ENCODE measurements around the gene CACNG6.

Gene CACNG6

GRCh38 chr19:53994811-53995210 is 3.4 kb downstream of the CACNG6 start:
- Histone ChIP-seq H3K9me3 (ENCODE audit: low read length) (no peaks in the 10 kb centered on the region), H2AFZ (ENCODE audit: low read depth, low read length) (no peak overlapping the region), H3K4me3 (ENCODE audit: low read length) (no peak overlapping the region), H3K4me1 (ENCODE audit: insufficient read depth, low read length) (peaks cover 15% of the 10 kb centered on the region), H3K36me3 (ENCODE audit: insufficient read depth, low read length) (no peaks in the 10 kb centered on the region), H3K27me3 (ENCODE audit: insufficient read depth, low read length) (no peaks in the 10 kb centered on the region)

- Histone ChIP-seq H3K27me3 (ENCODE audit: insufficient read depth, low read length) (no peaks in the 10 kb centered on the region), H3K9me3 (ENCODE audit: low read length) (no peaks in the 10 kb centered on the region), H3K4me1 (ENCODE audit: insufficient read depth, low read length) (peaks cover 10% of the 10 kb centered on the region), H3K4me3 (ENCODE audit: low read length) (no peak overlapping the region), H2AFZ (ENCODE audit: low read depth, low read length) (no peak overlapping the region), H3K36me3 (ENCODE audit: insufficient read depth, low read length) (no peaks in the 10 kb centered on the region)
These were observed 6.8 kb downstream of the CACNG6 start for GRCh38 chr19:53998223-53998622.

GRCh38 chr19:53999694-54000093 is 8.3 kb downstream of the CACNG6 start:
- Histone ChIP-seq H2AFZ (ENCODE audit: low read depth, low read length) (no peak overlapping the region), H3K4me3 (ENCODE audit: low read length) (no peak overlapping the region), H3K4me1 (ENCODE audit: insufficient read depth, low read length) (peaks cover 10% of the 10 kb centered on the region), H3K9me3 (ENCODE audit: low read length) (no peaks in the 10 kb centered on the region), H3K36me3 (ENCODE audit: insufficient read depth, low read length) (no peaks in the 10 kb centered on the region), H3K27me3 (ENCODE audit: insufficient read depth, low read length) (no peaks in the 10 kb centered on the region)

GRCh38 chr19:54001496-54001895 is 10.1 kb downstream of the CACNG6 start:
- Histone ChIP-seq H3K27me3 (ENCODE audit: insufficient read depth, low read length) (no peaks in the 10 kb centered on the region), H2AFZ (ENCODE audit: low read depth, low read length) (no peak overlapping the region), H3K36me3 (ENCODE audit: insufficient read depth, low read length) (no peaks in the 10 kb centered on the region), H3K9me3 (ENCODE audit: low read length) (no peaks in the 10 kb centered on the region), H3K4me1 (ENCODE audit: insufficient read depth, low read length) (peaks cover 10% of the 10 kb centered on the region), H3K4me3 (ENCODE audit: low read length) (no peak overlapping the region)

- Histone ChIP-seq H3K4me1 (ENCODE audit: insufficient read depth, low read length) (peaks cover 7% of the 10 kb centered on the region), H3K9me3 (ENCODE audit: low read length) (no peaks in the 10 kb centered on the region), H3K27me3 (ENCODE audit: insufficient read depth, low read length) (no peaks in the 10 kb centered on the region), H3K4me3 (ENCODE audit: low read length) (no peak overlapping the region), H2AFZ (ENCODE audit: low read depth, low read length) (no peak overlapping the region), H3K36me3 (ENCODE audit: insufficient read depth, low read length) (no peaks in the 10 kb centered on the region)
These were observed 11.3 kb downstream of the CACNG6 start for GRCh38 chr19:54002495-54003315.

GRCh38 chr19:54009440-54009839 is 18.0 kb downstream of the CACNG6 start:
- H3K9me3 ChIP-seq (ENCODE audit: low read length), result no peaks in the 10 kb centered on the region
- no peaks in the 10 kb centered on the region for H3K36me3 ChIP-seq (ENCODE audit: insufficient read depth, low read length)
- no peaks in the 10 kb centered on the region for H3K27me3 ChIP-seq (ENCODE audit: insufficient read depth, low read length)
- no peak overlapping the region for H3K4me3 ChIP-seq (ENCODE audit: low read length)
- H2AFZ ChIP-seq (ENCODE audit: low read depth, low read length), result no peak overlapping the region
- no peaks in the 10 kb centered on the region for H3K4me1 ChIP-seq (ENCODE audit: insufficient read depth, low read length)

- Histone ChIP-seq H3K27me3 (ENCODE audit: insufficient read depth, low read length) (no peaks in the 10 kb centered on the region), H3K9me3 (ENCODE audit: low read length) (no peaks in the 10 kb centered on the region), H2AFZ (ENCODE audit: low read depth, low read length) (no peak overlapping the region), H3K4me3 (ENCODE audit: low read length) (no peak overlapping the region), H3K36me3 (ENCODE audit: insufficient read depth, low read length) (no peaks in the 10 kb centered on the region), H3K4me1 (ENCODE audit: insufficient read depth, low read length) (no peaks in the 10 kb centered on the region)
These were observed 19.0 kb downstream of the CACNG6 start for GRCh38 chr19:54010474-54010873.

GRCh38 chr19:54011507-54012211 is 20.2 kb downstream of the CACNG6 start:
- H3K9me3 ChIP-seq (ENCODE audit: low read length), result peaks cover 2% of the 10 kb centered on the region

GRCh38 chr19:54013866-54014265 is 22.4 kb downstream of the CACNG6 start:
- Histone ChIP-seq H2AFZ (ENCODE audit: low read depth, low read length) (no peak overlapping the region), H3K9me3 (ENCODE audit: low read length) (peaks cover 2% of the 10 kb centered on the region), H3K27me3 (ENCODE audit: insufficient read depth, low read length) (no peaks in the 10 kb centered on the region), H3K4me3 (ENCODE audit: low read length) (no peak overlapping the region), H3K4me1 (ENCODE audit: insufficient read depth, low read length) (peaks cover 15% of the 10 kb centered on the region), H3K36me3 (ENCODE audit: insufficient read depth, low read length) (no peaks in the 10 kb centered on the region)

More at GRCh38 chr19:54011507-54012211, 20.2 kb downstream of the CACNG6 start:
- Histone ChIP-seq H3K4me3 (ENCODE audit: low read length) (no peak overlapping the region), H3K4me1 (ENCODE audit: insufficient read depth, low read length) (peaks cover 5% of the 10 kb centered on the region), H3K36me3 (ENCODE audit: insufficient read depth, low read length) (no peaks in the 10 kb centered on the region), H2AFZ (ENCODE audit: low read depth, low read length) (no peak overlapping the region), H3K27me3 (ENCODE audit: insufficient read depth, low read length) (no peaks in the 10 kb centered on the region)

- no peaks in the 10 kb centered on the region for H3K36me3 ChIP-seq (ENCODE audit: insufficient read depth, low read length)
- H3K4me1 ChIP-seq (ENCODE audit: insufficient read depth, low read length), result peaks cover 15% of the 10 kb centered on the region
- no peak overlapping the region for H2AFZ ChIP-seq (ENCODE audit: low read depth, low read length)
- H3K9me3 ChIP-seq (ENCODE audit: low read length), result peaks cover 2% of the 10 kb centered on the region
- H3K4me3 ChIP-seq (ENCODE audit: low read length), result no peak overlapping the region
- no peaks in the 10 kb centered on the region for H3K27me3 ChIP-seq (ENCODE audit: insufficient read depth, low read length)
These were observed 23.6 kb downstream of the CACNG6 start for GRCh38 chr19:54014920-54015560.

- H3K4me1 ChIP-seq (ENCODE audit: insufficient read depth, low read length), result peaks cover 15% of the 10 kb centered on the region
- H3K36me3 ChIP-seq (ENCODE audit: insufficient read depth, low read length), result no peaks in the 10 kb centered on the region
- no peak overlapping the region for H2AFZ ChIP-seq (ENCODE audit: low read depth, low read length)
- H3K9me3 ChIP-seq (ENCODE audit: low read length), result peaks cover 2% of the 10 kb centered on the region
- no peaks in the 10 kb centered on the region for H3K27me3 ChIP-seq (ENCODE audit: insufficient read depth, low read length)
- H3K4me3 ChIP-seq (ENCODE audit: low read length), result no peak overlapping the region
These were observed 25.8 kb downstream of the CACNG6 start for GRCh38 chr19:54017261-54017660.

- no peaks in the 10 kb centered on the region for H3K36me3 ChIP-seq (ENCODE audit: insufficient read depth, low read length)
- no peaks in the 10 kb centered on the region for H3K9me3 ChIP-seq (ENCODE audit: low read length)
- peaks cover 19% of the 10 kb centered on the region for H3K4me1 ChIP-seq (ENCODE audit: insufficient read depth, low read length)
- no peaks in the 10 kb centered on the region for H3K27me3 ChIP-seq (ENCODE audit: insufficient read depth, low read length)
- H3K4me3 ChIP-seq (ENCODE audit: low read length), result no peak overlapping the region
- no peak overlapping the region for H2AFZ ChIP-seq (ENCODE audit: low read depth, low read length)
These were observed 29.9 kb downstream of the CACNG6 start for GRCh38 chr19:54021363-54021762.

- no peaks in the 10 kb centered on the region for H3K9me3 ChIP-seq (ENCODE audit: low read length)
- H2AFZ ChIP-seq (ENCODE audit: low read depth, low read length), result no peak overlapping the region
- no peaks in the 10 kb centered on the region for H3K36me3 ChIP-seq (ENCODE audit: insufficient read depth, low read length)
- H3K4me1 ChIP-seq (ENCODE audit: insufficient read depth, low read length), result peaks cover 14% of the 10 kb centered on the region
- peaks cover 4% of the 10 kb centered on the region for H3K27me3 ChIP-seq (ENCODE audit: insufficient read depth, low read length)
- no peak overlapping the region for H3K4me3 ChIP-seq (ENCODE audit: low read length)
These were observed 30.5 kb downstream of the CACNG6 start for GRCh38 chr19:54021932-54022331.
